Measurements from ENCODE around the gene NAPA. TPM values are rescaled to one million over a fixed set of nuclear protein-coding genes. Genes with fewer than 3 reads are reported as not detected.

The NAPA gene
- total and polyA plus RNA-seq, 7 donors: 84.9 to 167 (median 97.4) TPM

GRCh38 chr19:47503130-47503825 lies 11.6 kb downstream of the NAPA start:
- Histone ChIP-seq H3K4me1 (peaks cover 0 to 25% (median 22%) of the 10 kb centered on the region in 4 donors), H3K4me3 (no peak overlapping the region), H3K27me3 (no peaks in the 10 kb centered on the region), H3K36me3 (peaks cover 18 to 64% (median 39%) of the 10 kb centered on the region in 4 donors), H3K27ac (no peak overlapping the region), H3K9me3 (no peaks in the 10 kb centered on the region)
- DNase-seq: no peak
- TF ChIP-seq POLR2A (IDR thresholded peaks at IDR 0.05) (no peak), POLR2AphosphoS5 (IDR thresholded peaks at IDR 0.05) (no peak)
- 90 to 96% methylated on average over 13 of the region's 13 CpGs for WGBS, 2 donors
- intact Hi-C loops (cut with DNase I): no loop called here

- Histone ChIP-seq H3K4me3 (no peak overlapping the region), H3K27me3 (no peaks in the 10 kb centered on the region), H3K27ac (no peak overlapping the region), H3K36me3 (peaks cover 28 to 89% (median 52%) of the 10 kb centered on the region in 4 donors), H3K4me1 (peaks cover 0 to 5% (median 2%) of the 10 kb centered on the region in 4 donors), H3K9me3 (no peaks in the 10 kb centered on the region)
- no peak for TF ChIP-seq POLR2AphosphoS5 (IDR thresholded peaks at IDR 0.05)
- WGBS, 2 donors: 91 to 94% methylated on average over 32 of the region's 32 CpGs
- no peak for DNase-seq
- intact Hi-C loops (cut with DNase I): no loop called here
These were observed 14.7 kb downstream of the NAPA start for GRCh38 chr19:47499863-47500830.

GRCh38 chr19:47499371-47499770 lies 15.5 kb downstream of the NAPA start:
- TF ChIP-seq CTCF (IDR thresholded peaks at IDR 0.05): no peak
- no peak for TF ChIP-seq POLR2A (IDR thresholded peaks at IDR 0.05)
- TF ChIP-seq POLR2AphosphoS5 (IDR thresholded peaks at IDR 0.05): no peak
- TF ChIP-seq EP300 (IDR thresholded peaks at IDR 0.05): no peak
- Histone ChIP-seq H3K4me3 (no peak overlapping the region), H3K9me3 (no peaks in the 10 kb centered on the region), H3K27ac (no peak overlapping the region), H3K4me1 (peaks cover 0 to 5% (median 2%) of the 10 kb centered on the region in 4 donors), H3K36me3 (peaks cover 28 to 94% (median 52%) of the 10 kb centered on the region in 4 donors), H3K27me3 (no peaks in the 10 kb centered on the region)
- no peak for DNase-seq
- intact Hi-C loops (cut with DNase I): no loop called here
- 94 to 95% methylated on average over 7 of the region's 7 CpGs for WGBS, 2 donors

GRCh38 chr19:47498561-47498960 lies 16.3 kb downstream of the NAPA start:
- peaks cover 28 to 94% (median 54%) of the 10 kb centered on the region in 4 donors for H3K36me3 ChIP-seq
- TF ChIP-seq POLR2A (IDR thresholded peaks at IDR 0.05) (no peak), EP300 (IDR thresholded peaks at IDR 0.05) (no peak), POLR2AphosphoS5 (IDR thresholded peaks at IDR 0.05) (no peak), CTCF (IDR thresholded peaks at IDR 0.05) (no peak)
- no peak overlapping the region for H3K4me3 ChIP-seq
- no peaks in the 10 kb centered on the region for H3K27me3 ChIP-seq
- DNase-seq: no peak
- 93 to 94% methylated on average over 5 of the region's 5 CpGs for WGBS, 2 donors
- no peaks in the 10 kb centered on the region for H3K9me3 ChIP-seq
- H3K4me1 ChIP-seq: peaks cover 0 to 5% (median 2%) of the 10 kb centered on the region in 4 donors
- intact Hi-C loops (cut with DNase I): no loop called here
- no peak overlapping the region for H3K27ac ChIP-seq

- 87 to 91% methylated on average over 14 of the region's 14 CpGs for WGBS, 2 donors
- Histone ChIP-seq H3K27ac (no peak overlapping the region), H3K36me3 (peaks cover 22 to 94% (median 52%) of the 10 kb centered on the region in 4 donors)
These were observed 16.9 kb downstream of the NAPA start for GRCh38 chr19:47497821-47498520.

More at GRCh38 chr19:47497821-47498520, 16.9 kb downstream of the NAPA start:
- no peaks in the 10 kb centered on the region for H3K27me3 ChIP-seq
- H3K9me3 ChIP-seq: no peaks in the 10 kb centered on the region
- DNase-seq: peak; percentile 62
- no peak for TF ChIP-seq EP300 (IDR thresholded peaks at IDR 0.05)
- TF ChIP-seq POLR2AphosphoS5 (IDR thresholded peaks at IDR 0.05): no peak
- no peak for TF ChIP-seq POLR2A (IDR thresholded peaks at IDR 0.05)
- no peak for TF ChIP-seq CTCF (IDR thresholded peaks at IDR 0.05)
- intact Hi-C loops (cut with DNase I): no loop called here
- H3K4me3 ChIP-seq: no peak overlapping the region
- H3K4me1 ChIP-seq: peaks cover 0 to 5% (median 2%) of the 10 kb centered on the region in 4 donors

Measured in sigmoid colon (tissue), 7 donors.